Measurements from ENCODE around the gene CIRBP. TPM values are rescaled to one million over a fixed set of nuclear protein-coding genes. Genes with fewer than 3 reads are reported as not detected.

CIRBP gene
- total and polyA plus RNA-seq, 3 experiments from 2014 or later, result 238 to 258 (median 253) TPM

GRCh38 chr19:1253514-1254080 lies 15.5 kb upstream of the CIRBP start:
- H3K27me3 Mint-ChIP-seq, result peaks cover 0 to 10% of the 10 kb centered on the region in 2 donors
- no peak for DNase-seq
- no peaks in the 10 kb centered on the region for H3K9me3 Mint-ChIP-seq

GRCh38 chr19:1254081-1254527 lies 15.0 kb upstream of the CIRBP start:
- Histone ChIP-seq H3K27ac (ENCODE audit: low read depth, low read length) (peak overlapping the region; percentile 31), H3K27me3 (ENCODE audit: insufficient read depth, low read length, poor library complexity, severe bottlenecking) (no peaks in the 10 kb centered on the region), H3K9me3 (ENCODE audit: low read length) (no peaks in the 10 kb centered on the region), H3K4me3 (ENCODE audit: low read length) (no peak overlapping the region), H3K36me3 (ENCODE audit: insufficient read depth, low read length) (peaks cover 30% of the 10 kb centered on the region), H3K4me1 (ENCODE audit: insufficient read depth, low read length) (peaks cover 57% of the 10 kb centered on the region)
- Mint-ChIP-seq H3K27me3 (peaks cover 0 to 14% of the 10 kb centered on the region in 2 donors), H3K4me1 (peaks cover 24 to 51% (median 29%) of the 10 kb centered on the region in 3 donors), H3K27ac (peak overlapping the region in 3 of 8 donors; percentile 86 to 99 (median 92)), H3K4me3 (peak overlapping the region in 5 of 7 donors; percentile 29 to 85 (median 65)), H3K36me3 (peaks cover 4 to 61% (median 7%) of the 10 kb centered on the region in 3 donors), H3K9me3 (no peaks in the 10 kb centered on the region)
- CTCF ChIA-PET, result interaction anchor here (1.5 to 7.9 kb wide), 3 partner anchors 10 to 18 kb away, joined by 4 to 99 read pairs (median 38); partner anchors contain the start of gene CIRBP
- no peak for DNase-seq
- POLR2A ChIA-PET, result interaction anchor here (1.6 to 4.8 kb wide), 4 partner anchors 8 to 15 kb away, joined by 8 to 86 read pairs (median 42); partner anchors contain the start of gene CIRBP

More at GRCh38 chr19:1253514-1254080, 15.5 kb upstream of the CIRBP start:
- peaks cover 19 to 46% (median 24%) of the 10 kb centered on the region in 3 donors for H3K4me1 Mint-ChIP-seq
- Histone ChIP-seq H3K4me3 (ENCODE audit: low read length) (peak overlapping the region; percentile 34), H3K27me3 (ENCODE audit: insufficient read depth, low read length, poor library complexity, severe bottlenecking) (no peaks in the 10 kb centered on the region), H3K36me3 (ENCODE audit: insufficient read depth, low read length) (peaks cover 30% of the 10 kb centered on the region), H3K9me3 (ENCODE audit: low read length) (no peaks in the 10 kb centered on the region), H3K4me1 (ENCODE audit: insufficient read depth, low read length) (peaks cover 52% of the 10 kb centered on the region), H3K27ac (ENCODE audit: low read depth, low read length) (peak overlapping the region; percentile 92)
- ChIA-PET POLR2A (interaction anchor here (1.0 to 4.8 kb wide), 7 partner anchors 8 to 223 kb away, joined by 5 to 86 read pairs (median 12); partner anchors contain the start of genes CIRBP and FAM174C), CTCF (interaction anchor here (1.1 to 7.9 kb wide), 4 partner anchors 9 to 19 kb away, joined by 4 to 99 read pairs (median 22); partner anchors contain the start of gene CIRBP)
- H3K36me3 Mint-ChIP-seq, result peaks cover 4 to 56% (median 7%) of the 10 kb centered on the region in 3 donors
- peak overlapping the region; percentile 56 to 100 (median 85) for H3K27ac Mint-ChIP-seq
- peak overlapping the region; percentile 51 to 98 (median 66) for H3K4me3 Mint-ChIP-seq

GRCh38 chr19:1254530-1255185 lies 14.5 kb upstream of the CIRBP start:
- peak overlapping the region in 6 of 7 donors; percentile 37 to 85 (median 58) for H3K4me3 Mint-ChIP-seq
- POLR2A ChIA-PET, result interaction anchor here (1.4 to 4.8 kb wide), 3 partner anchors 11 to 15 kb away, joined by 4 to 86 read pairs (median 56); partner anchors contain the start of gene CIRBP
- peaks cover 62% of the 10 kb centered on the region for H3K4me1 ChIP-seq (ENCODE audit: insufficient read depth, low read length)

GRCh38 chr19:1255186-1256161 lies 13.7 kb upstream of the CIRBP start:
- no peak overlapping the region for H3K27ac ChIP-seq (ENCODE audit: low read depth, low read length)
- no peak for DNase-seq
- no peak overlapping the region for H3K4me3 ChIP-seq (ENCODE audit: low read length)
- peaks cover 30% of the 10 kb centered on the region for H3K36me3 ChIP-seq (ENCODE audit: insufficient read depth, low read length)
- peak overlapping the region in 6 of 8 donors; percentile 36 to 99 (median 74) for H3K27ac Mint-ChIP-seq
- POLR2A ChIA-PET, result interaction anchor here (0.7 to 4.8 kb wide), 4 partner anchors 10 to 24 kb away, joined by 3 to 56 read pairs (median 6); no protein-coding TSS in a partner anchor
- CTCF ChIA-PET, result interaction anchor here (5.2 to 7.9 kb wide), 2 partner anchors 11 to 12 kb away, joined by 38 to 99 read pairs; partner anchors contain the start of gene CIRBP
- no peaks in the 10 kb centered on the region for H3K9me3 Mint-ChIP-seq
- H3K4me1 Mint-ChIP-seq, result peaks cover 34 to 63% (median 39%) of the 10 kb centered on the region in 3 donors
- H3K27me3 Mint-ChIP-seq, result peaks cover 0 to 12% of the 10 kb centered on the region in 2 donors
- peak overlapping the region in 4 of 7 donors; percentile 37 to 70 (median 52) for H3K4me3 Mint-ChIP-seq
- H3K4me1 ChIP-seq (ENCODE audit: insufficient read depth, low read length), result peaks cover 70% of the 10 kb centered on the region
- no peaks in the 10 kb centered on the region for H3K27me3 ChIP-seq (ENCODE audit: insufficient read depth, low read length, poor library complexity, severe bottlenecking)
- no peaks in the 10 kb centered on the region for H3K9me3 ChIP-seq (ENCODE audit: low read length)
- peaks cover 4 to 60% (median 7%) of the 10 kb centered on the region in 3 donors for H3K36me3 Mint-ChIP-seq

More at GRCh38 chr19:1254530-1255185, 14.5 kb upstream of the CIRBP start:
- no peak overlapping the region for H3K4me3 ChIP-seq (ENCODE audit: low read length)
- peaks cover 30% of the 10 kb centered on the region for H3K36me3 ChIP-seq (ENCODE audit: insufficient read depth, low read length)
- peaks cover 30 to 56% (median 35%) of the 10 kb centered on the region in 3 donors for H3K4me1 Mint-ChIP-seq
- H3K27me3 ChIP-seq (ENCODE audit: insufficient read depth, low read length, poor library complexity, severe bottlenecking), result no peaks in the 10 kb centered on the region
- CTCF ChIA-PET, result interaction anchor here (5.2 to 7.9 kb wide), 2 partner anchors 10 to 13 kb away, joined by 38 to 99 read pairs; partner anchors contain the start of gene CIRBP
- no peaks in the 10 kb centered on the region for H3K9me3 ChIP-seq (ENCODE audit: low read length)
- H3K9me3 Mint-ChIP-seq, result no peaks in the 10 kb centered on the region
- no peak for DNase-seq
- H3K36me3 Mint-ChIP-seq, result peaks cover 4 to 61% (median 7%) of the 10 kb centered on the region in 3 donors
- peak overlapping the region; percentile 35 to 99 (median 74) for H3K27ac Mint-ChIP-seq
- peak overlapping the region; percentile 31 for H3K27ac ChIP-seq (ENCODE audit: low read depth, low read length)
- H3K27me3 Mint-ChIP-seq, result peaks cover 0 to 14% of the 10 kb centered on the region in 2 donors

GRCh38 chr19:1256646-1257474 lies 12.3 kb upstream of the CIRBP start:
- H3K27ac Mint-ChIP-seq, result peak overlapping the region in 7 of 8 donors; percentile 35 to 99 (median 80)
- no peak overlapping the region for H3K27ac ChIP-seq (ENCODE audit: low read depth, low read length)
- CTCF ChIA-PET, result interaction anchor here (5.2 to 7.9 kb wide), 2 partner anchors 11 to 13 kb away, joined by 38 to 99 read pairs; partner anchors contain the start of gene CIRBP
- peaks cover 4 to 56% (median 7%) of the 10 kb centered on the region in 3 donors for H3K36me3 Mint-ChIP-seq
- no peak for DNase-seq
- no peak overlapping the region for H3K4me3 ChIP-seq (ENCODE audit: low read length)
- no peaks in the 10 kb centered on the region for H3K9me3 Mint-ChIP-seq
- peaks cover 79% of the 10 kb centered on the region for H3K4me1 ChIP-seq (ENCODE audit: insufficient read depth, low read length)
- H3K4me1 Mint-ChIP-seq, result peaks cover 41 to 71% (median 42%) of the 10 kb centered on the region in 3 donors
- peak overlapping the region in 6 of 7 donors; percentile 43 to 91 (median 60) for H3K4me3 Mint-ChIP-seq
- H3K9me3 ChIP-seq (ENCODE audit: low read length), result no peaks in the 10 kb centered on the region
- peaks cover 0 to 9% of the 10 kb centered on the region in 2 donors for H3K27me3 Mint-ChIP-seq
- POLR2A ChIA-PET, result interaction anchor here (1.4 to 4.8 kb wide), 3 partner anchors 9 to 12 kb away, joined by 3 to 56 read pairs (median 41); partner anchors contain the start of gene CIRBP
- H3K36me3 ChIP-seq (ENCODE audit: insufficient read depth, low read length), result peaks cover 30% of the 10 kb centered on the region
- no peaks in the 10 kb centered on the region for H3K27me3 ChIP-seq (ENCODE audit: insufficient read depth, low read length, poor library complexity, severe bottlenecking)

GRCh38 chr19:1257475-1258162 lies 11.5 kb upstream of the CIRBP start:
- Mint-ChIP-seq H3K27ac (peak overlapping the region; percentile 50 to 100 (median 98)), H3K4me3 (peak overlapping the region; percentile 45 to 91 (median 67)), H3K9me3 (no peaks in the 10 kb centered on the region), H3K27me3 (peaks cover 0 to 9% of the 10 kb centered on the region in 2 donors), H3K36me3 (peaks cover 4 to 52% (median 7%) of the 10 kb centered on the region in 3 donors), H3K4me1 (peaks cover 43 to 76% (median 45%) of the 10 kb centered on the region in 3 donors)
- no peak for DNase-seq
- H3K27me3 ChIP-seq (ENCODE audit: insufficient read depth, low read length, poor library complexity, severe bottlenecking), result no peaks in the 10 kb centered on the region
- POLR2A ChIA-PET, result interaction anchor here (4.1 kb wide), 1 partner anchor 12 kb away, joined by 41 read pairs; the partner anchor contains the start of gene CIRBP
- H3K9me3 ChIP-seq (ENCODE audit: low read length), result no peaks in the 10 kb centered on the region
- CTCF ChIA-PET, result interaction anchor here (5.2 to 7.9 kb wide), 2 partner anchors 10 to 13 kb away, joined by 38 to 99 read pairs; partner anchors contain the start of gene CIRBP
- H3K4me1 ChIP-seq (ENCODE audit: insufficient read depth, low read length), result peaks cover 86% of the 10 kb centered on the region
- peaks cover 30% of the 10 kb centered on the region for H3K36me3 ChIP-seq (ENCODE audit: insufficient read depth, low read length)
- no peak overlapping the region for H3K27ac ChIP-seq (ENCODE audit: low read depth, low read length)
- no peak overlapping the region for H3K4me3 ChIP-seq (ENCODE audit: low read length)
